HCT116 (cell line): ENCODE measurements around the gene ADGRE2. TPM values are rescaled to one million over a fixed set of nuclear protein-coding genes. Genes with fewer than 3 reads are reported as not detected.

Source experiments
- ATAC-seq: fragments of 200-7000 bp; cut with Tn5 transposase; 2 replicates; pipeline ENCODE4 v1.9.1; 2020; ENCODE audit warnings: mild to moderate bottlenecking, moderate library complexity
- BruUV-seq: library from RNA; stranded (reverse); fragments of 400-500 nt; replicated peaks from 2 replicates; lab custom pipeline; 2021; lab: Mats Ljungman, UMichigan
- CTCF ChIA-PET: fragments of 300-600 bp; sonication (Branson Sonifier 250); formaldehyde crosslinking; loops from one replicate; lab custom pipeline; 2021; ENCODE audit warnings: antibody characterized with exemption; lab: Charles Lee
- POLR2A ChIA-PET: fragments of 300-600, 350-600 bp; sonication (Branson Sonifier 250); formaldehyde crosslinking; loops from one replicate; lab custom pipeline; 2021; ENCODE audit warnings: antibody characterized with exemption; lab: Charles Lee
- RAD21 ChIA-PET, 2 experiments: fragments of 300-600 bp; sonication (Branson Sonifier 250); formaldehyde crosslinking; loops; one replicate each; lab custom pipeline; 2023; ENCODE audit warnings: low total read pairs in 2 of 2; ENCODE audit not compliant: uncharacterized antibody in 2 of 2, unreplicated experiment in 2 of 2, low non-redundant PET in 1 of 2; lab: Charles Lee
- DNase-seq: peaks from one replicate; pipeline ENCODE4 v3.0.0-alpha.2; 2010; ENCODE audit warnings: low read depth, low spot score
- H2AFZ ChIP-seq: fragments of 200-600 bp; shearing (Covaris generic), sonication (generic); 2 replicates; pipeline ENCODE4 v1.6.1; 2017; ENCODE audit warnings: low read depth, mixed run types, mixed read lengths, antibody characterized with exemption, low read length; ENCODE audit not compliant: poor library complexity, severe bottlenecking
- H3K27ac ChIP-seq: 2 replicates; pipeline ENCODE4 v1.5.1; 2012; ENCODE audit warnings: low read depth, low read length
- H3K27me3 ChIP-seq: fragments of 200-600 bp; sonication (generic); 2 replicates; pipeline ENCODE4 v1.6.1; 2016; ENCODE audit warnings: mixed run types, low read length, mixed read lengths; ENCODE audit not compliant: insufficient read depth
- H3K36me3 ChIP-seq, 2 experiments: fragments of 200-500 bp in 1 of 2; fragments of 200-600 bp in 1 of 2; sonication (Bioruptor generic) in 1 of 2; sonication (generic) in 1 of 2; 2 replicates each; pipeline versions ENCODE4 v1.5.1 to v1.6.1; 2014 to 2016; ENCODE audit warnings: low read length in 2 of 2, inconsistent platforms in 1 of 2, mixed read lengths in 1 of 2, mixed run types in 1 of 2; ENCODE audit not compliant: insufficient read depth in 2 of 2, control insufficient read depth in 1 of 2
- H3K4me1 ChIP-seq, 2 experiments: fragments of 200-600 bp in 1 of 2; sonication (generic) in 1 of 2; 2 replicates each; pipeline versions ENCODE4 v1.5.1 to v1.6.1; 2012 to 2017; ENCODE audit warnings: low read length in 2 of 2, inconsistent platforms in 1 of 2, mild to moderate bottlenecking in 1 of 2, mixed read lengths in 1 of 2, mixed run types in 1 of 2, moderate library complexity in 1 of 2; ENCODE audit not compliant: insufficient read depth in 2 of 2, control insufficient read depth in 1 of 2
- H3K4me2 ChIP-seq: fragments of 200-600 bp; sonication (generic); 2 replicates; pipeline ENCODE4 v1.6.1; 2017; ENCODE audit warnings: mixed run types, low read length, mixed read lengths
- H3K4me3 ChIP-seq, 2 experiments: fragments of 200-600 bp in 1 of 2; sonication (generic) in 1 of 2; replicated peaks in 1 of 2; 2 replicates each; pipeline ENCODE4 v1.5.1; 2011 to 2016; ENCODE audit warnings: low read length in 2 of 2, control low read depth in 1 of 2, low read depth in 1 of 2, mild to moderate bottlenecking in 1 of 2, mixed read lengths in 1 of 2, mixed run types in 1 of 2
- H3K79me2 ChIP-seq: fragments of 200-600 bp; sonication (generic); 2 replicates; pipeline ENCODE4 v1.6.1; 2017; ENCODE audit warnings: mild to moderate bottlenecking, mixed run types, low read length, moderate library complexity, mixed read lengths; ENCODE audit not compliant: insufficient read depth
- H3K9ac ChIP-seq: fragments of 200-600 bp; sonication (generic); 2 replicates; pipeline ENCODE4 v1.6.1; 2016; ENCODE audit warnings: low read length, mixed read lengths
- H3K9me2 ChIP-seq: fragments of 200-600 bp; sonication (generic), shearing (Covaris generic); 2 replicates; pipeline ENCODE4 v1.6.1; 2017; ENCODE audit warnings: mixed run types, mild to moderate bottlenecking, moderate library complexity; ENCODE audit not compliant: insufficient read depth
- H3K9me3 ChIP-seq, 2 experiments: fragments of 200-500 bp in 1 of 2; fragments of 200-600 bp in 1 of 2; sonication (Bioruptor generic) in 1 of 2; sonication (generic) in 1 of 2; 2 replicates each; pipeline ENCODE4 v1.6.1; 2014 to 2017; ENCODE audit warnings: low read length in 2 of 2, mixed read lengths in 2 of 2, inconsistent platforms in 1 of 2, low read depth in 1 of 2, mild to moderate bottlenecking in 1 of 2, mixed run types in 1 of 2, moderate library complexity in 1 of 2; ENCODE audit not compliant: control insufficient read depth in 1 of 2, insufficient read depth in 1 of 2
- H4K20me1 ChIP-seq: fragments of 200-600 bp; sonication (generic), shearing (Covaris generic); 2 replicates; pipeline ENCODE4 v1.6.1; 2017; ENCODE audit warnings: mixed run types, mild to moderate bottlenecking, moderate library complexity; ENCODE audit not compliant: insufficient read depth
- CEBPB ChIP-seq: IDR thresholded peaks from 2 replicates; pipeline ENCODE4 v1.6.1; 2012; ENCODE audit warnings: low read depth
- EGR1 ChIP-seq: IDR thresholded peaks from 2 replicates; pipeline ENCODE4 v1.6.1; 2012; ENCODE audit warnings: low read depth
- ELF1 ChIP-seq: IDR thresholded peaks from 2 replicates; pipeline ENCODE4 v1.6.1; 2012; ENCODE audit warnings: low read depth, borderline replicate concordance
- EZH2phosphoT487 ChIP-seq: fragments of 200-600 bp; IDR thresholded peaks from 2 replicates; pipeline ENCODE4 v1.6.1; 2018; ENCODE audit warnings: antibody characterized with exemption, borderline replicate concordance
- FOSL1 ChIP-seq: IDR thresholded peaks from 2 replicates; pipeline ENCODE4 v1.6.1; 2012; ENCODE audit warnings: low read depth
- JUND ChIP-seq: IDR thresholded peaks from 2 replicates; pipeline ENCODE4 v1.6.1; 2012
- POLR2A ChIP-seq: IDR thresholded peaks from 2 replicates; pipeline ENCODE4 v1.7.0; 2011; ENCODE audit warnings: borderline replicate concordance; ENCODE audit not compliant: insufficient read depth, insufficient read length; ENCODE audit errors: extremely low read depth
- POLR2AphosphoS5 ChIP-seq: IDR thresholded peaks from 2 replicates; pipeline ENCODE4 v1.6.1; 2011; ENCODE audit warnings: mild to moderate bottlenecking, low read depth, low read length, moderate library complexity
- RAD21 ChIP-seq: IDR thresholded peaks from 2 replicates; pipeline ENCODE4 v1.6.1; 2012; ENCODE audit warnings: low read depth, mild to moderate bottlenecking
- SRF ChIP-seq: IDR thresholded peaks from 2 replicates; pipeline ENCODE4 v1.6.1; 2012; ENCODE audit warnings: low read depth
- TCF7L2 ChIP-seq: IDR thresholded peaks from 2 replicates; pipeline ENCODE4 v1.7.0; 2011; ENCODE audit warnings: borderline replicate concordance, inconsistent platforms; ENCODE audit not compliant: insufficient read depth, insufficient read length; ENCODE audit errors: extremely low read depth
- YY1 ChIP-seq: IDR thresholded peaks from 2 replicates; pipeline ENCODE4 v1.6.1; 2011; ENCODE audit warnings: low read length, low read depth, moderate library complexity, mild to moderate bottlenecking; ENCODE audit not compliant: insufficient replicate concordance; ENCODE audit errors: extremely low read depth
- ZFX ChIP-seq: fragments of 450-650 bp; IDR thresholded peaks from 2 replicates; pipeline ENCODE4 v1.6.1; 2017
- ZNF274 ChIP-seq: fragments of 200-500 bp; sonication (Bioruptor generic); IDR thresholded peaks from 2 replicates; pipeline ENCODE4 v1.6.1; 2014; ENCODE audit warnings: mild to moderate bottlenecking, low read depth, low read length, inconsistent platforms
- intact Hi-C: fragments of 100-400 bp; cut with micrococcal nuclease; formaldehyde crosslinking; loops from 2 replicates; pipeline ENCODE4 v1.10.0; 2022
- total RNA-seq: library from RNA; stranded (reverse); gene quantifications from one replicate; pipeline ENCODE4 v1.2.1, GENCODE V29; 2021; ENCODE audit not compliant: unreplicated experiment
- TF ChIP-seq, protein P1 (sequence below), 3 experiments: fragments of 200-600 bp in 1 of 3; sonication (generic) in 1 of 3; IDR thresholded peaks in 2 of 3; conservative IDR thresholded peaks in 1 of 3; 2 replicates each; pipeline ENCODE4 v1.5.1; 2012 to 2017; ENCODE audit warnings: low read depth in 2 of 3, low read length in 2 of 3, antibody characterized with exemption in 1 of 3, borderline replicate concordance in 1 of 3, control low read depth in 1 of 3, mild to moderate bottlenecking in 1 of 3, mixed read lengths in 1 of 3, mixed run types in 1 of 3, moderate library complexity in 1 of 3; ENCODE audit not compliant: insufficient read depth in 1 of 3
- TF ChIP-seq, protein P2 (sequence below): IDR thresholded peaks from 2 replicates; pipeline ENCODE4 v1.6.1; 2012
- TF ChIP-seq, protein P3 (sequence below): IDR thresholded peaks from 2 replicates; pipeline ENCODE4 v1.6.1; 2011; ENCODE audit warnings: mild to moderate bottlenecking, low read length, moderate library complexity; ENCODE audit not compliant: insufficient replicate concordance; ENCODE audit errors: extremely low read depth

ADGRE2 gene
- total RNA-seq, 1 experiment from 2014 or later, result 8.4 TPM

DNA sequence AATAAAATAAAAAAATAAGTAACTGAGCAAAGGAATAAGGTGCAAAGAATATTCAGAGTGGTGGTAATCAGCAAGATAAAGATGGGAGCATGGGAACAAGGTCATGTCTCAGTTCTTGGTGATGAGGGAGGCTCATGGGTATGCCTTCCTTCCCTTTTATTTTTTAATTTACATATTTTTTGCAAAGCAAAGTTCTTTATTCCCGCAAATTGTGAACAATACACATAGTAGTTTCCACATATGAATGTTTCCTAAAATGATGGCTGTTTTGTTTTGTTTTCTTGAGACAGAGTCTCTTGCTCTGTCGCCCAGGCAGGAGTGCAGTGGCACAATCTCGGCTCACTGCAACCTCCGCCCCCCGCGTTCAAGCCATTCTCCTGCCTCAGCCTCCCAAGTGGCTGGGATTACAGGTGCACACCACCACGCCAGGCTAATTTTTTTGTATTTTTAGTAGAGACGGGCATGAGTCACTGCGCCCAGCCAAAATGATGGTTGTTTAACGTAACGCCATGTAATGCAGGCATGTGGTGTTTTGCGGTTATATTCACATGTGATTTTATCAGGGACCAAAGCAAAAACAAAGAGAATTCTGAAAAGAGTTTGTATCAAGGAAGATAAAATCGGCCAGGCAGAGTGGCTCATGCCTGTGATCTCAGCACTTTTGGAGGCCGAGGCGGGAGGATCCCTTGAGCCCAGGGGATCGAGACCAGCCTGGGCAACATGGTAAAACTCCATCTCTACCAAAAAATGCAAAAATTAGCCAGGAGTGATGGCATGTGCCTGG is 4.5 kb upstream of the ADGRE2 start:
- Histone ChIP-seq H3K4me1 (peaks cover 14 to 24% of the 10 kb centered on the region in 2 experiments; a peak in 3 of 4 replicates), H3K79me2 (no peaks in the 10 kb centered on the region), H3K9me2 (no peaks in the 10 kb centered on the region), H3K9ac (no peak overlapping the region)
- ChIA-PET RAD21 (no interaction called here), POLR2A (no interaction called here)
- no peak for DNase-seq
- TF ChIP-seq ZNF274 (no peak), RAD21 (no peak), JUND (no peak), SRF (no peak), POLR2A (no peak), CEBPB (no peak), EGR1 (no peak), YY1 (no peak), EZH2phosphoT487 (no peak), ELF1 (no peak), FOSL1 (no peak), POLR2AphosphoS5 (no peak), TCF7L2 (no peak), ZFX (no peak)
- TF ChIP-seq, protein P1, sequence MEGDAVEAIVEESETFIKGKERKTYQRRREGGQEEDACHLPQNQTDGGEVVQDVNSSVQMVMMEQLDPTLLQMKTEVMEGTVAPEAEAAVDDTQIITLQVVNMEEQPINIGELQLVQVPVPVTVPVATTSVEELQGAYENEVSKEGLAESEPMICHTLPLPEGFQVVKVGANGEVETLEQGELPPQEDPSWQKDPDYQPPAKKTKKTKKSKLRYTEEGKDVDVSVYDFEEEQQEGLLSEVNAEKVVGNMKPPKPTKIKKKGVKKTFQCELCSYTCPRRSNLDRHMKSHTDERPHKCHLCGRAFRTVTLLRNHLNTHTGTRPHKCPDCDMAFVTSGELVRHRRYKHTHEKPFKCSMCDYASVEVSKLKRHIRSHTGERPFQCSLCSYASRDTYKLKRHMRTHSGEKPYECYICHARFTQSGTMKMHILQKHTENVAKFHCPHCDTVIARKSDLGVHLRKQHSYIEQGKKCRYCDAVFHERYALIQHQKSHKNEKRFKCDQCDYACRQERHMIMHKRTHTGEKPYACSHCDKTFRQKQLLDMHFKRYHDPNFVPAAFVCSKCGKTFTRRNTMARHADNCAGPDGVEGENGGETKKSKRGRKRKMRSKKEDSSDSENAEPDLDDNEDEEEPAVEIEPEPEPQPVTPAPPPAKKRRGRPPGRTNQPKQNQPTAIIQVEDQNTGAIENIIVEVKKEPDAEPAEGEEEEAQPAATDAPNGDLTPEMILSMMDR (IDR thresholded peaks at IDR 0.05 in 2 of 3, conservative IDR thresholded peaks at IDR 0.05 in 1 of 3; ENCODE audit: borderline replicate concordance in 1 of 3, insufficient read depth in 1 of 3, low read depth in 2 of 3, low read length in 2 of 3), result no peak
- TF ChIP-seq, protein P2, sequence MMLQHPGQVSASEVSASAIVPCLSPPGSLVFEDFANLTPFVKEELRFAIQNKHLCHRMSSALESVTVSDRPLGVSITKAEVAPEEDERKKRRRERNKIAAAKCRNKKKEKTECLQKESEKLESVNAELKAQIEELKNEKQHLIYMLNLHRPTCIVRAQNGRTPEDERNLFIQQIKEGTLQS, result no peak
- TF ChIP-seq, protein P3, sequence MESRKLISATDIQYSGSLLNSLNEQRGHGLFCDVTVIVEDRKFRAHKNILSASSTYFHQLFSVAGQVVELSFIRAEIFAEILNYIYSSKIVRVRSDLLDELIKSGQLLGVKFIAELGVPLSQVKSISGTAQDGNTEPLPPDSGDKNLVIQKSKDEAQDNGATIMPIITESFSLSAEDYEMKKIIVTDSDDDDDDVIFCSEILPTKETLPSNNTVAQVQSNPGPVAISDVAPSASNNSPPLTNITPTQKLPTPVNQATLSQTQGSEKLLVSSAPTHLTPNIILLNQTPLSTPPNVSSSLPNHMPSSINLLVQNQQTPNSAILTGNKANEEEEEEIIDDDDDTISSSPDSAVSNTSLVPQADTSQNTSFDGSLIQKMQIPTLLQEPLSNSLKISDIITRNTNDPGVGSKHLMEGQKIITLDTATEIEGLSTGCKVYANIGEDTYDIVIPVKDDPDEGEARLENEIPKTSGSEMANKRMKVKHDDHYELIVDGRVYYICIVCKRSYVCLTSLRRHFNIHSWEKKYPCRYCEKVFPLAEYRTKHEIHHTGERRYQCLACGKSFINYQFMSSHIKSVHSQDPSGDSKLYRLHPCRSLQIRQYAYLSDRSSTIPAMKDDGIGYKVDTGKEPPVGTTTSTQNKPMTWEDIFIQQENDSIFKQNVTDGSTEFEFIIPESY, result no peak
- TF ChIP-seq, all 23 proteins: peak for 0
- Histone ChIP-seq H3K27ac (no peak overlapping the region), H3K36me3 (no peaks in the 10 kb centered on the region), H3K27me3 (no peaks in the 10 kb centered on the region), H4K20me1 (no peaks in the 10 kb centered on the region), H3K4me2 (no peak overlapping the region), H3K4me3 (no peak overlapping the region), H2AFZ (no peak overlapping the region), H3K9me3 (no peaks in the 10 kb centered on the region)
- CTCF ChIA-PET, result no interaction called here
- BruUV-seq, result no TSS peak
- no peak for ATAC-seq
- intact Hi-C loops, result no loop called here
